Activated CD4-positive, alpha-beta T cell treated with anti-CD3 and anti-CD28 coated beads, Interleukin-2, Interleukin-6, amounts not matched to agents 100 ng/mL and 50 ng/mL, durations not matched to agents 16 hours and 8 hours (primary cell): ENCODE results near the gene GNG13.
A peak's percentile ranks its signal among the peaks of the same experiment; 100 is the strongest.

ENCODE experiments used
- DNase-seq: peaks from one replicate; pipeline ENCODE4 v3.0.0-alpha.2; 2020

GNG13 gene

DNA sequence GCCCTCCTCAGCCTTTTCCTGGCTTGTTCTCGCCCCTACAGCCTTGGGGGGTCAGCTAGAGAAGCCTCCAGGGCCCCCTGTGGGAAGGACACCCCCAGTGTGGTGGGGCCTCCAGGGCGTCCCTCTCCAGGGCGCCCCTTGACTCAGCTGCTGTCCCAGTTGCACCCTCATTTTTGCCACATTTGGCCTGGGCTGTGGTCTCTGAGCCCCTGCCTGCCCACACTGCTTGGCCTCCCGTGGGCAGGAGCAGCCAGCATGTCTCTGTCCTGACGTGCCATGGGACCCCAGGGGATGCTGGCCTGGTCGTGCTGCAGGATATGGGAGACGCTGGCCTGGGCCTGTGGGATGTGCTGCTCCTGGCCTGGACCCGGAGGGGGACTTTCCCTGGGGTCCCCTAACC, 7.1 kb downstream of the GNG13 start:
- DNase-seq: no peak

DNA sequence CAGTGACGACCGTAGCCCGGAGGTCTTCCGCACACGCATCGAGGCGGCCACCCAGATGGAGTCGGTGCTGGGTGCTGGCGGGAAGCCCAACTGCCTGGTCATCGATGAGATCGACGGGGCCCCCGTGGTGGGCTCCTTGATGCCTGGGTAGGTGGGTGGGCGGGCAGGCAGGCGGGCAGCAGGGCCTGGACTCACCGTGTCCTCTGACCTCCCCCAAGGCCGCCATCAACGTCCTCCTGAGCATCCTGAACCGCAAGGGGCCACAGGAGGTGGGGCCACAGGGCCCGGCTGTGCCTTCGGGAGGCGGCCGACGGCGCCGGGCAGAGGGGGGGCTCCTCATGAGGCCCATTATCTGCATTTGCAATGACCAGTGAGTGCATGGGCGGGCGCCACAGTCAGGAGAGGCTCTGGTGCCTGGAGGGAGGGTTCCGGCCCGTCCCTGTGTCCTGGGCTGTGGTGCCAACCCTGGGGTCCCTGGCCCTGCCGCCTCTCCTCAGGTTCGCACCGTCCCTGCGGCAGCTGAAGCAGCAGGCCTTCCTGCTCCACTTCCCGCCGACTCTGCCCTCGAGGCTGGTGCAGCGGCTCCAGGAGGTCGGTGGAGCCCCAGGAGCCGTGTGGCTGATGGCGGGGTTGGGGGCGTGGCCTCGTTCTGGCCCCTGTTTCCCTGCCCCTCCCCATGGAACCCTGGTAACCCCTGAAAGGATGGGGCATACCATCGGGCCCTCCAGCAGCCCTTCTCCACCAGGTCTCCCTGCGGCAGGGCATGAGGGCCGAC, 8.1 kb downstream of the GNG13 start:
- no peak for DNase-seq

DNA sequence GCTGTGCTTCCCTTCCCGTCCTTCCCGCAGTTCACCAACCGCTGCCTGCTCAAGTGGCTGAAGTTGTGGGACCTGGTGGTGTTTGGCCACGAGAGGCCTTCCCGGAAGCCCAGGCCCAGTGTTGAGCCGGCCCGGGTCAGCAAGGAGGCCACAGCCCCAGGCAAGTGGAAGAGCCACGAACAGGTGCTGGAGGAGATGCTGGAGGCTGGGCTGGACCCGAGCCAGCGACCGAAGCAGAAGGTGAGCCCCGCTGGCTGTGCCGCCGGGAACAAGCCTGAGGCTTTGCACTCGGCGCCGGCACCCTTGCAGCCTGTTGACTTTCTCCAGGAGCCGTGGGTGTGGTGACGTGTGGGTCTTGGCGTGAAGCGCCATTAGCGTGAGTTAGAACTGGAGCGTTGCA, 9.4 kb downstream of the GNG13 start:
- DNase-seq: no peak

DNA sequence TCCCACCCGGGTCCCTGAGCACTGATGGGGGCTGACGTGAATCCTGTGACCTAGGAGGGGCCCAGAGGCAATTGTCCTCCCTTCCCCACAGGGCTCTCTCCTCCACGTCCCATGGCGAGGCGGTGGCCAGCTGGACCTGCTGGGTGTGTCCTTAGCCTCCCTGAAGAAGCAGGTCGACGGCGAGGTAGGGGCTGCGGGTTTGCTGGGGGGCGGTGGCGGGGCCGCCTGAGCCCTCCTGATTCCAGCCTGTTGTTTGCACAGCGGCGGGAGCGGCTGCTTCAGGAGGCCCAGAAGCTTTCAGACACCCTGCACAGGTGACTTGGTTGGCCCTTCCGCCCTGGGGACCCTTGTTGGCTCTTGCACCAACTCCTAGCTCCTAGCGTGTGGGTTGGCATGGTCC, 10.4 kb downstream of the GNG13 start:
- no peak for DNase-seq

DNA sequence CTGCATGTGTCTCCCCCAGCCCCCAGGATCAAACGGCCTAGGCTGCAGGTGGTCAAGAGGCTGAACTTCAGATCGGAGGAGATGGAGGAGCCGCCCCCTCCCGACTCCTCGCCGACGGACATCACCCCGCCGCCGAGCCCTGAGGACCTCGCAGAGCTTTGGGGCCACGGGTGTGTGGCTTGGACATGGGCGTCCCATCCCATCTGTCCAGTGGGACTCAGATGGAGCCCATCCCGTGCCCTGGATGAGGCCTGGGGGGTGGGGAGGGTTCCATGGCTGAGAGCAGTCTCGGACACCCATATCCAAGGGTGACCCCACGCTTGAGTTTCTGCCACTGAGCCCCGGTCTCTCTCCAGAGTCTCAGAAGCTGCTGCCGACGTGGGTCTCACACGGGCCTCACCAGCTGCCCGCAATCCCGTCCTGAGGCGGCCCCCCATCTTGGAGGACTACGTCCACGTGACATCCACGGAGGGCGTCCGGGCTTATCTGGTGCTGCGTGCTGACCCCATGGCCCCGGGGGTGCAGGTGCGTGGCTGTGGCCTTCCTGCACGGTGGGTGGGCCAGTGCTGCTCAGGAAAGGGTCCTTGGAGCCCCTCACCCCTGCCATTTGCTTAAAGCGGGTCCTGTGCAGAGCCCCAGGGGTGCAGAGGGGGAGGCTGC, 11.2 kb downstream of the GNG13 start:
- no peak for DNase-seq

DNA sequence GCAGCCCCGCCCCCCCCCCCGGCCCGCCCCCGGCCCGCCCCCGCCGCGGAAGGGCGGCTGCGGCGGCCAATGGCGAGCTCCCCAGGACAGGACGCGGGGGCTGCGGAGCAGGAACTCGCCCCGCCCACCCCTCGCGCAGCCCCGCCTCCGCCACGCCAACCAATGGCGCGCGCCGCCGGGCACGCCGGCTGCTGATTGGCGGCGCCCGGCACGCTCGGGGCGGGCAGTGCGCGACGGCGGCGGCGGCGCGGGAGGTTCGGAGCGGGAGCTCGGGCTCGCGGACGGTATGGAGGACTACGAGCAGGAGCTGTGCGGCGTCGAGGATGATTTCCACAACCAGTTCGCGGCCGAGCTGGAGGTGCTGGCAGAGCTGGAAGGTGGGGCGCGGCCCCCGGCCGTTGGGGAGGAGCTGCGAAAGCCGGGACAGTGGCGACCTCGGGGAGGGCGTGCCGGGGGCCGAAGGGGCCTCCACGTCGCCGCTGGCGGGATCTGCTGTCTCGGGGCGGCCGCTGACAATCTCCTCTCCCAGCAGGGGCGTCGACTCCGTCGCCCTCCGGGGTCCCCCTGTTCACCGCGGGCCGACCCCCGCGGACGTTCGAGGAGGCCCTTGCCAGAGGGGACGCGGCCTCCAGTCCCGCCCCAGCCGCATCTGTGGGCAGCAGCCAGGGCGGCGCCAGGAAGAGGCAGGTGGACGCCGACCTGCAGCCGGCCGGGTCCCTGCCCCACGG, 12.0 kb downstream of the GNG13 start, which contains the start of gene CHTF18:
Gene CHTF18, plus strand, starts transcription at position 222 of the 728 bp plus-strand sequence. Its CDS starts 65 bp downstream, at position 287.
- DNase-seq: peak; percentile 96

DNA sequence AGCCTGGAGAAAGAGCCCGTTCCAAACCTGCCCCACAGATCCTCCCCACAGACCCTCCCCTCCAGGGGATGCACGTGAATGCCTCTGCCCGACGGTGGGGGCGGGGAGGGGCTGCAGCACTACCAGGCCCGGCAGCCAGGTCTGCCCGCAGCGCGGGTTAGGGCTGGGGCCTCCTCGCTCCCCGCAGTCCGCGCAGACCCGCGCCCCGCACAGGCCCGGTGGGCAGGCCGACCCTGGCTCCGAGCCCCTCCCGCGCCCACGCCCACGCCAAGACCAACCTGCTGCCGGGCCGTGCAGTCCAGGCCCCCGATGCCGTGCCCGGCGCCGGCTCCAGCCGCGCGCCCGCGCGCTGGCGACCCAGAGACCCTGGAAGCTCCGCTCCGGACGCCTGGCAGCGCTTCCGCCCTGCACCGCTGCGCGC, 12.5 kb downstream of the GNG13 start, which contains the start of gene RPUSD1:
Gene RPUSD1, minus strand, starts transcription at position 404 of the 421 bp plus-strand sequence. CDS start 644 bp downstream, outside the sequence.
- DNase-seq: peak; percentile 18

DNA sequence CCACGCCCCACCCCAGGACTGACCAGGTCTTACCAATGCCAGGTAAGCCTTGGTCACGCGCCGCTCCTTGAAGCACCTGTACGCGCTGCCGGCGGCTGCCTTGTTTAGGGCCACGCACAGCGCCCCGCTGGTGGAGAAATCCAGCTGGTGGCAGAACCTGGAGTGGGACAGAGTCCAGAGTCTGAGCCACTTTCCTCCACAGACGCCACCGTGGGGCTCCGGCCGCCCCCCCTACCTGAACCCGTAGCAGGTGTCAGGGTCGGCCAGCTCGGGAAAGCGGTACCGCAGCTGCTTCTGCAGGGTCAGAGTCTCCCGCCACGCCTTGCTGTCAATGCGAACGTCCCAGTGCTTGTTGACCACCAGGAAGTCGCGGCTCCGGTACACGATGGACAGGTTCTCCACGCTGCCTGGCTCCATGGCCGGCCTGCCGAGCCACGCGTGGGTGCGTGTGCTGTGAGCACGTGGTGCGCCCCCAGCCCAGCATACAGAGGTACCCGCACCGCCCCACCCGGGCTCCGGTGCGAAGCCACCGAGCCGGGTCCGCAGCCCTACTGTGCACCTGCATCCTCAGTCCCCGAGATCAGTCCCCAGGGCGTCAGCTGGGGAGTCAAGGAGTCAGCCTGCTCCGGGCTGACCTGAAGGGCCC, 13.1 kb downstream of the GNG13 start:
- DNase-seq: no peak

DNA sequence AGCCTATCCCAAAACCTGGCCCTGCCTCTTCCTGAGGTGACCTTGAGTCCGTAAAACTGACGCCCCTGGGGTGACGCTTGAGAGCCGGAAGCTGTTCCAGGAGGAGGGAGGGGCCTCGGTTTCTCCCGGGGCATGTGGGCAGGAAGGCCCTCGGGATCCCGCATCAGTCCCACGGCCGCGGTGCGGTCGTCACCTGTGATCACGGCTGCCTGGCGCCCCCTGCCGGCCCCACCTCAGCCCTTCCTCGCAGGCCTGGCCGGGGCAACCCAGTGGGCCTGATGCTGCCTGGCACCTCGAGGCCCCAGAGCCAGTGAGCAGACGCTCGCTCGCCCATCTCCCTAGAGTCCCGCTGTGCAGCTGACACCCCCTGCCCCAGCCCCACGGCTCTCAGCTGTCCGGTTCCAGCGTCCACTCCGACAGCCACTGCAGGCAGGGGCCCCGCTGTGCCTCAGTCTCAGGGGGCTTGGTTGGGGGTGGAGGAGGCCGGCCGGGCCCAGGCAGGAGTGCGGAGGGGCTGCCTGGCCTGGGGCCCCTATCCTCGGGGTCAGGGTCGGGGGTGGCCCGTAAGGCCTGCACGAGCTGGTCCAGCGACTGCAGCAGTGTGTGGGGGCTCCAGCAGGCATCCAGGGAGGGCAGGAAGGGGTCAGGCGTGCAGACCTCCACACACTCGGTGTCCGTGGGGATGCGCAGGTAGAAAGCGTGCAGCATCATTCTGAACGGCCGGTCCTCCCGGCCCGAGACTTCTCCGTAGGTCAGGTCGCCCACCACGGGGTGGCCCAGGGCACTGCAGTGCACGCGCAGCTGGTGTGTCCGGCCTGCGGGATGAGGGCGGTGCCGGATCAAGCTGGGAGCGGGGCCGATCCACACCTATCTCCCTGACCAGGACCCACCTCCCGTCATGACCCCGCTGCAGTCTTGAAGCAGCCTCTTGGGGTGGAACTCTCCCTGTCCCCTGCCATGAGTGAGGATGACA, 14.7 kb downstream of the GNG13 start:
- DNase-seq: peak; percentile 86

DNA sequence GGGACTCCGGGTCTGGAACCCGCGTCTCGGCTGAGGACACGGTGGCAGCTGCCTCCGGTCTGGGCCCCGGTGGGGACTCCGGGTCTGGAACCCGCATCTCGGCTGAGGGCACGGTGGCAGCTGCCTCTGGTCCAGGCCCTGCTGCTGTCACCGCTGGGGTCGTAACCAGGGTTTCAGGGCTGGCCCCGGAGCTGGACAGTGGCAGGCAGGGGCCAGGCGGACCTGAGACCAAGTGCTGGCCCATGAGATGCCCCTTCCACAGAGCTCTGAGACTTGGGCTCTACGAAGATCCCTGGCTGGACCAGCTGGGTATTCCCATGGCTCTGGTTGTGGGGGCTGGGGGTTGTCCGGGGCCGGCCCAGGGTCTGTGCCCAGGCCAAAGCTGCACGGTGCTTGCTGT, 16.1 kb downstream of the GNG13 start:
- no peak for DNase-seq

DNA sequence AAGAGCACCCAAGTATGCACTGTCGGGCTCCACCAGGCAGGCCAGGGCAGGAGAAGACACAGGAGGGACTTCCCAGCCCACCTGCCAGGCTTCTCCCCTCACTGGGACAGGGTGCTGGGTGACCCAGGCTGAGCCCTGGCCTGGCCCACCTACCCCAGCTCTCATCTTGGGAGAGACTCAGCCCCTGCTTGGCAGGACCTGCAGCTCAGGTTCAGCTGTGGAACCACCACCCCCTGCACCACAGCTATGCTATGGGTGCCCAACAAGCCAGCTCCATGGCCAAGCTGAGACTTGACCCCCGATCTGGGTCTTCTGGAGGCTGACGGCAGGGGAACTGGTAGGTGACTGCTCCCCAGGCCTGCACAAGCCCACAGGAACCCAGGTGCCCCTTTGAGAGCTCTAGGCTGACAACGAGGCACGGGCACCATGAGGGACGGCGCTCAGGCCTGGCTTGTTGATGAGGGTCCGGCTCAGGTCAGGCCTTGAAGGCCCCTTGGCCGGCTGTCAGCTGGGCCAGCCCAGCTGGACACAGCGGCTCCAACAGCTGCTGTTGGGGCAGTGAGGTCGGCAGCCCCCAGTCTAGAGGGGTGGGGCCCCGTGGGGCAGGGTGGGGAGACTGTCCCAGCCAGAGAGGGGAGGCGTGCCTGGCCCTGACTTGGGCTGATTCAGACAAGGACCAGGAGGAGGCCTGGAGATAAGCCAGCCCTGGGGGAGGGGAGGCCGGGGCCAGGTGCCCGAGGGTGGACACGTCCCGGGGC, 17.0 kb downstream of the GNG13 start:
- no peak for DNase-seq

DNA sequence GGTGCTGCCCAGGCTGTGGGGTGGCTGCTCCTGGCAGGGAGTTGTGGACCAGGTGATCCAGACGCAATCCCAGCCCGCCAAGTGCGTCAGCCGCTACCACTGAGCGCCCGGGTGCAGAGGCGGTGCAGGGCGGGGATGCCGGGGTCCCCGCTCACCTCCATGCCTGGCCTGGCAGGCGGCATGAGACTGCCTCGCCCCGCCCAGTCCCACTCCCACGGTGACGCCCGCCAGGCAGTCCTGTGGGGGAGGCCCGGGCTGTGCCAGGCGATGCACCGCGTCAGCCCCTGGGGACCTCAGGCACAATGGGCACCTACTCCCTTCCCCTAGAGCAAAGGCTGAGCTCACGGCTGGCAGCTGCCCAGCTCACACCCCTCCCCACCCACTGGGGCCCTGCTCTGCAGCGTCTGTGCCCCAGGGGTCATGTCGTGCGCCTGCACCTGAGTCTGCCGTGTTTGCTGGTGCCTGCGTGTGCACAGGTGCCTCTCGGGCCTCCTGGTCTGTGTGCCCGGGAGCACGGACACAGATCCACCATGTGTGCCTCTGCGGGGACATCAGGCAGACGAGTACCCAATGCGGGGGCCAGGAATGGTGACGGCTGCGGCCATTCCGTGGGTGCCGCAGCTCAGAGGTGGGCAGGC, 17.6 kb downstream of the GNG13 start:
- DNase-seq: no peak

DNA sequence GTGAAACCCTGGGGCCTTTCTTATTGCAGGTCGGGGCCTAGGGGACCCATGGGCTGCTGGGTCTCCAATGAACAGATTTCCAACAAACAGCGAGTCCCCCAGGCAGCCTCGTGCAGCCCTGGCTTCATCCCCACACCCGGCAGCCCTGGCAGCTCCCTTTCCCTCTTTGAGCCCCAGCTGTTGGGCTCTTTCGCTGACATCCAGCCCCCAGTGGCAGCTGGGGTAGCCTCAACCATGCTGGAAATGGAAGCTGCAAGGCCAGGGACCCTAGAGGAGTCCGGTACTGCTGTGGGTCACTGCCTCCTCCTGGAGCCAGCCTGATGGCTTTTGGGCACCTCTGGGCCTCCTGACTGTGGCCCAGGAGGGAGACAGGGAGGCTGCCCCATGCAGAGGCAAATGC, 18.3 kb downstream of the GNG13 start:
- DNase-seq: no peak

DNA sequence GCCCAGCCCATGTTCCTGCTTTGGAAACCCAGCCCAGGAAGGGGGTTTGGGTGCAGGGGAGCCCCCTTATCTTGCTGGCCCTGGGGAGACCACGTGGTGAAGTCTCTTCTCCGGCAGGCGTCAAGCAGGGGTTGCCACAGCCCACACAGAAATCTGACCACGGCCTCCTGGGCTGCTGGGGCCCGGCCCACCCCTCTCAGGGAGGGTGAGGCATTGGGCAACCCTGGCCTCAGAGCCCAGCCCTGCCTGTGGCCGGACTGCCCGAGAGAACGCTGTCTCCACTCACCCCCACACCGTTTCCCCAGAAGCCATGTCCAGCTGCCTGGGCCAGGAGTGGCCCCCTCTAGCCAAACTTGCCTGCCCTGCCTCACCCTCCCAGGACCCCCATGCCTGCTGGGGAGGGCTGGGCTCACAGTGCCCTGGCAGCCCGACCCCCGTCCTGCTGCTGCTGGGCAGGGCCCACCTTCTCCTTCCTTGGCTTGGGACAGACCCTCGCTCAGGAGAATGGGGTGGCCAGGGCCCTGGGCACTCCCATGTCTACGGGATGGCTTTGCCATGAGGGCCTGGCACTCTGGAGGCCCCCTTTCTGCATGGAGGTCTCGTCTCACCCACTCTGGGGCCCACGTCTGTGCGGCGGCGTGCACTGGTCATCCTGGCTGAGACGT, 19.1 kb downstream of the GNG13 start:
- DNase-seq: no peak

DNA sequence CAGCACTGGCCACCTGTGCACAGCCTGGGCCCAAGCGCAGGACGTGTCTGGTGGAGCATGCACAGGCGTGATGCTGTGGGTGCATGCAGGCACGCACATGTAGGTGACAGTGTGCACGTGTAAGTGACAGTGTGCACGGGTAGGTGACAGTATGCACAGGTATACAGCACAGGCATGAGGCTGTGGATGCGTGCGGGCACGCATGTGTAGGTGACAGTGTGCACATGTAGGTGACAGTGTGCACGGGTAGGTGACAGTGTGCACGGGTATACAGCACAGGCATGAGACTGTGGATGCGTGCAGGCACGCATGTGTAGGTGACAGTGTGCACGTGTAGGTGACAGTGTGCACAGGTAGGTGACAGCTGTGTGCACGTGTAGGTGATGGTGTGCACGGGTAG, 20.2 kb downstream of the GNG13 start:
- no peak for DNase-seq

DNA sequence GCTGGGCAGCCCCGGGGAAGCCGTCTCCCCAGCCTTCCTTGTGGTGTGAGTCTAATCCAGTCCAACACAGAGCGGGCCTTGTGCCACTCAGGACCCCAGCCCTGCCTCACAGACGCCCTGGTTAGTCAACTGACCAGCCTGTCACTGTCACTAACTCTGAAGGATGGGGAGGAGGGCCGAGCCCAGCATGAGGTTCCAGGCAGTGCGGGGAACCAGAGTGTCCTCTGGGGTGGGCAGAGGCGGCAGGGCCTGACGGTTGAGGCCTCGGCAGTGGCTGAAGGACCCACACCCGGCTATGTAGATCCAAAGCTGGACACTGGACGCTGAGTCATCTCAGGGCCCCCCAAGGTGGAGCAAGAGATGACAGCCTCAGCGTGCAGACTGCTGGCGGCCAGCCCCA, 21.0 kb downstream of the GNG13 start:
- no peak for DNase-seq

DNA sequence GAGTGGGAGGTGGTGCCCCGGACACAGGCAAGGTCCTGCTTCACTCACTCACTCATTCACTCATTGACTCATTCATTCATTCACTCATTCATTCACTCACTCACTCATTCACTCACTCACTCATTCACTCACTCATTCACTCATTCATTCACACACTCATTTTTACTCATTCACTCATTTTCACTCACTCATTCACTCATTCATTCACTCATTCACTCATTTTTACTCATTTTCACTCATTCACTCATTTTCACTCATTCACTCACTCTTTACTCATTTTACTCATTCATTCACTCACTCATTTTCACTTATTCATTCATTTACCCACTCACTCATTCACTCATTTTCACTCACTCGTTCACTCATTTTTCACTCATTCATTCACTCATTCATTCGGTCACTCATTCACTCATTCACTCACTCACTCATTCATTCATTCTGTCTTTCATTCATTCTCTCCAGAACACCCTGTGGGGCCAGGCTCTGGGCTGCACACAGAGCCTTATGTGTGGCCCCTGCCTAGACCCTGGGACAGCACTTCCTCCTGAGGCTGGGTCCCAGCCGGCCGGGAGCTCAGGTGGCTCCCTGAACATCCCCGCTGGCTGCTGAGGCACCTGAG, 21.5 kb downstream of the GNG13 start:
- no peak for DNase-seq

DNA sequence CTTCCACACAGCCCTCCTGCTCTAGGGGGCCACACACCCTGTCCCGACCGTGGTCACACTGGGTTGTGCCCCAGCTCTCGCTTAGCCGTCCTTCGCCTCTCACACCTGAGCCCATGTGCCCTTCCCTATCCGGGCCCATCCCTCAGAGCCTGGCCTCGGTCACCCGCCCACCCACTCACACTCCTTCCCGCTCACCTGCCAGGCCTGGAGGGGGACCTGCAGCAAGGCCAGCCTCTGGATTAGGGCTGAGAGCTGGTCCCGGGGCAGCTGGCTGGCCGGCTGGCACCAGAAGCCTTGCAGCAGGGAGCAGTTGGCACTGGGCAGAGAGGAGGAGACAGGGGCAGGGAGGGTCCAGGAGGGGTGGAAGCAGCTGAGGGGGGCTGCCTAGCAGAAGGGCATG, 22.1 kb downstream of the GNG13 start:
- no peak for DNase-seq

DNA sequence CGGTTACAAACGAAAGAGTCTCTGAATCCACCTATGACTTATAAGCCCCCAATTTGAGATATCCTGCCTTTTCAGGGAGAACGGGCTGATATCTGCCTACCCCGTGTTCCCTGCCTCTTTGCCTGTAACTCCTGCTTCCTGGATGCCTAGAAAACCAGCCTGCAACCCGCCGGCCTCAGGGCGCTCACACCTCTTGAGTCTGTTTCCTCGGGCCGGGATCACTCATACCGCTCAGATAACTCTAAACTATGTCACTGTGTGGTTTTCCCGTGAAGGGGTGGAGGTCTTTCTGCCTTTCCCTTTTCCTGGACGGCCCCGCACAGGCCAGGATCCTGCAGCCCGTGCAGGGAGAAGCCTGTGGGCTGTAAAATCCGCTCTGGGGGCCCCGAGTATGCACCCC, 22.7 kb downstream of the GNG13 start:
- no peak for DNase-seq

DNA sequence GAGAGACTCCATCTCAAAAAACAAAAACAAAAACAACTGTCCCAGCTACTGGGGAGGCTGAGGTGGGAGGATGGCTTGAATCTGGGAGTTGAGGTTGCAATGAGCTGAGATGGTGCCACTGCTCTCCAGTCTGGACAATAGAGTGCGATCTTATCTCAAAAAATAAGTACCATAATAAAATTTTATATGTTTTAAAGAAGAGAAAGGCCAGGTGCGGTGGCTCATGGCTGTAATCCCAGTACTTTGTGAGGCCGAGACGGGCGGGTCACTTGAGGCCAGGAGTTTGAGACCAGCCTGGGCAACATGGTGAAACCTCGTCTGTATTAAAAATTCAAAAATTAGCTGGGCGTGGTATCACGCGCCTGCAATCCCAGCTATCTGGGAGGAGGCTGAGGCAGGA, 23.7 kb downstream of the GNG13 start:
- DNase-seq: no peak
